ENCODE results near the gene PCGF2. TPM values are rescaled to one million over a fixed set of nuclear protein-coding genes. Genes with fewer than 3 reads are reported as not detected.
A peak's percentile ranks its signal among the peaks of the same experiment; 100 is the strongest.

The PCGF2 gene
- 20.8 and 25.1 TPM in 2 replicates for total RNA-seq

DNA sequence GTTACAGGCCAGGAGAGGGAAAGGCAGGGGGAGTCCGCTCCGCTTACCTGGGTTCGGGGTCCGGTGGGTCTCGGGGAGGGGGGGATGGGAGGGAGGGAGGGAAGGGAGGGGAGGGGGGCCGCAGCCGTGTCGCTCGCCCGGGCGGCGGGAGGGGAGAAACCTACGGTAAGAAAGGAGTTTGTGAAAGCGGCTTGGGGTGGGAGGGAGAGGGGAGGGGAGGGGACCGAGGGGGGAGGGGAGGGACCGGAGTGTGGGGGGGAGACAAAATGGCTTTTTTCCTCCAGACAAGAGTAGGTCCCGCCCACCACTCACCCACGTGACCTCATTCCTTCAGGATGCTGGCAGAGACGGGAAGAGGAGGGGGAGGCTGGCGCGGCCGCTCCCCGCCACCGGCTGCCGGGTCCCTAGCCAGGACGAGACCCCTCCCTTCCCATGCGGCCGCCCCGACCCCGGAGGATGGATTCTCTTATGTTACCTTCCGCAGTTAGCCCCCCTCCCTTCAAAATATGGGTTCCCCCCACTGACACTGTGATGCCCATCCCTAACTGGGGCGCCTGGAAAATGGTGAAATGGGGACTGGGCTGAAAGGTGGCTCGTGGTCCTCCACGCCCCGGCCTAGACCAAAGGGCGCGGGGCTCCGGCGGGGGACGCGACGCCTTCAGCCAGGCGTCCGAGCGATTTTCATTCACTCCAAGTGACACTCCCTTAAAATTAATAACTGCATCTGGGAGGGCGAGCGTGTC lies at the start of gene PCGF2:
TSS of gene PCGF2 (minus strand) at position 188 of the 743 bp plus-strand sequence. CDS start 7,934 bp downstream, outside the sequence.
- TF ChIP-seq, protein P1, sequence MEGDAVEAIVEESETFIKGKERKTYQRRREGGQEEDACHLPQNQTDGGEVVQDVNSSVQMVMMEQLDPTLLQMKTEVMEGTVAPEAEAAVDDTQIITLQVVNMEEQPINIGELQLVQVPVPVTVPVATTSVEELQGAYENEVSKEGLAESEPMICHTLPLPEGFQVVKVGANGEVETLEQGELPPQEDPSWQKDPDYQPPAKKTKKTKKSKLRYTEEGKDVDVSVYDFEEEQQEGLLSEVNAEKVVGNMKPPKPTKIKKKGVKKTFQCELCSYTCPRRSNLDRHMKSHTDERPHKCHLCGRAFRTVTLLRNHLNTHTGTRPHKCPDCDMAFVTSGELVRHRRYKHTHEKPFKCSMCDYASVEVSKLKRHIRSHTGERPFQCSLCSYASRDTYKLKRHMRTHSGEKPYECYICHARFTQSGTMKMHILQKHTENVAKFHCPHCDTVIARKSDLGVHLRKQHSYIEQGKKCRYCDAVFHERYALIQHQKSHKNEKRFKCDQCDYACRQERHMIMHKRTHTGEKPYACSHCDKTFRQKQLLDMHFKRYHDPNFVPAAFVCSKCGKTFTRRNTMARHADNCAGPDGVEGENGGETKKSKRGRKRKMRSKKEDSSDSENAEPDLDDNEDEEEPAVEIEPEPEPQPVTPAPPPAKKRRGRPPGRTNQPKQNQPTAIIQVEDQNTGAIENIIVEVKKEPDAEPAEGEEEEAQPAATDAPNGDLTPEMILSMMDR (IDR thresholded peaks at IDR 0.05; ENCODE audit: insufficient read depth, low read length, poor library complexity, severe bottlenecking): no peak
- DNase-seq (ENCODE audit: low read depth): peak; percentile 63
- Histone ChIP-seq H3K4me3 (ENCODE audit: low read depth, low read length) (peak within 1 kb of the TSS; percentile 93), H3K27me3 (ENCODE audit: control insufficient read depth, insufficient read depth, low read length) (no peaks in the 10 kb centered on the region), H3K36me3 (ENCODE audit: control insufficient read depth, insufficient read depth, low read length) (no peaks in the 10 kb centered on the region)

DNA sequence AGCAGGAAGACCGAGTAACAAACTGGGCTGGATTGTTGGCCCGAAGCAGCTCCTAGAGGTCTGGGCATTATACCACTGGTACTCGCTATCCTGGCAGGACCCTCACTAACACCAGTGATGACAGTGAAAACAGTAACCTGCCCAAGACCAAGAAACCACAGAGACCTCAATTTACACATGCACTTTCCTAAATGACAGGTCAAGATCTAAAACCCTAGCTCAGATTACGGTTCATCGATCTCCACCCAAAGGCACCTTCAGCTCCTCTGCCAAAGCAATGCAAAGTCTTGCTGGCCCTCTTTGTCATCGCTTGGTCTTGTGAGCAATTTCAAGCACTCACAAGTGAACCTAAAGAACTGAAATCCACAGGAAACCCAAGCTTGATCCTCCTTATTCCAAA lies 49.7 kb upstream of the PCGF2 start:
- Histone ChIP-seq H3K4me3 (ENCODE audit: low read depth, low read length) (no peak overlapping the region), H3K36me3 (ENCODE audit: control insufficient read depth, insufficient read depth, low read length) (no peaks in the 10 kb centered on the region), H3K27me3 (ENCODE audit: control insufficient read depth, insufficient read depth, low read length) (no peaks in the 10 kb centered on the region)
- no peak for DNase-seq (ENCODE audit: low read depth)
- TF ChIP-seq, protein P1 (IDR thresholded peaks at IDR 0.05; ENCODE audit: insufficient read depth, low read length, poor library complexity, severe bottlenecking): no peak

DNA sequence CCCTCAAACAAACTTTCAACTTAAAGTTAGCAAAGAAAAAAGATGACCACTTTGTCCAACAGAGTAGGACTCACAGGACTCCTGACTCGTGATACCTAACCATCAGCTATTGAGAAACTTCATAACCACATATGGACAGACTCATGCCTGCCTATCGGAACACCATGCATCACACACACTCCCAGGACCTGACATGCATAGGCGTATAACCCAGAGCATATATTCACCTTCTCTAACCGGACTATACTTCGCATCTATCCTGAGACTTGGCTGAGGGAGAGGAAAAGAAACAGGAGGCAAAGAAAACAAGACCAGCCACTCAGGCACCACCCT lies 49.0 kb upstream of the PCGF2 start:
- H3K36me3 ChIP-seq (ENCODE audit: control insufficient read depth, insufficient read depth, low read length): no peaks in the 10 kb centered on the region
- no peak overlapping the region for H3K4me3 ChIP-seq (ENCODE audit: low read depth, low read length)
- H3K27me3 ChIP-seq (ENCODE audit: control insufficient read depth, insufficient read depth, low read length): no peaks in the 10 kb centered on the region
- no peak for DNase-seq (ENCODE audit: low read depth)
- TF ChIP-seq, protein P1 (IDR thresholded peaks at IDR 0.05; ENCODE audit: insufficient read depth, low read length, poor library complexity, severe bottlenecking): no peak

DNA sequence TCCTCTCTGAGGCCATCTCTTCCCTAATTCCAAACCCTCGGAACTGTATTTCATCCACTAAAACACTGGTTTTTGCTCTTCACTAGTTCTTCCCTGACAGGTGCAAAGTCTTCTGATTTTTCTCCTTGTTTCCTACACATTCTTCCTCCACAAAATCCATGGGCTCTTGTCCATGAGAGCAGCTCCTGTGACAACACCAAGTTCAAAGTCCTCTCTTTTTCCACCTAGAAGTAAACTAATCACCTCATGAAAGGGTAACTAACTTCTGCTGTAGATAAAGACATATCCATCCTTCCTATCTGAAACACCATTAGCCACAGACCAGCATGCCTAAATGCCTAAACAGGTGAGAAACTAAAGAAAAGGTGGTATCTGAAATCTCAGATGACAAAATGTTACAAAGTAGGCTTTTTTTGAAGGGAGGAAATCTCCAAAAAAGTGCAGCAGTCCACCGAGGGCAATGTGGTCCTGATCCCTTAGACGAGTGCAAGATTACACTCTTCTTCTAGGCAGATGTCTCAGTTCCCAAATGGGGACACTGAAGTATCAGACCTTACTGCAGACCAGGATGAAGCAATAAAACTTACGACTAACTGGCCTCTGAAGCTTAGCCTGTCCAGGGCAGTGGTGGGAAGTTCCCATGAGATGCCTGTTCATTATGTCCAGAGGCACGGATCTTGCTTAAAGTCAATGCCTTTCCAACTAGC lies 48.5 kb upstream of the PCGF2 start:
- H3K27me3 ChIP-seq (ENCODE audit: control insufficient read depth, insufficient read depth, low read length): no peaks in the 10 kb centered on the region
- DNase-seq (ENCODE audit: low read depth): no peak
- H3K4me3 ChIP-seq (ENCODE audit: low read depth, low read length): no peak overlapping the region
- TF ChIP-seq, protein P1 (IDR thresholded peaks at IDR 0.05; ENCODE audit: insufficient read depth, low read length, poor library complexity, severe bottlenecking): no peak
- H3K36me3 ChIP-seq (ENCODE audit: control insufficient read depth, insufficient read depth, low read length): no peaks in the 10 kb centered on the region

DNA sequence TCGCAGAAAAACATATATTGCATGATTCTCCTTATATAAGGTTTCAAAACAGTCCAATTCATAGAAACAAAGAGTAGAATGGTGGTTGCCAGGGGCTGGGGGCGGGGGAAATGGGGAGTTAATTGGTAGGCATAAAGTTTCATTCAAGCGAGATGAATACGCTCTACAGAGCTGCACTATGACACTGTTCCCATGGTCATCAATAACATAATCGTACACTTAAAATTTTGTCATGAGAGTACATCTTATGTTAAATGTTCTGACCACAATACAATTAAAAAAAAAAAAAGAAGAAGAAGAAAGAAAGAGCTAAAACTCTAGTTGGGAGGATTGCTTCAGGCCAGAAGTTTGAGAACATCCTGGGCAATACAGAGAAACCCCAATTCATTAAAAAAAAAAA lies 46.1 kb upstream of the PCGF2 start:
- Histone ChIP-seq H3K27me3 (ENCODE audit: control insufficient read depth, insufficient read depth, low read length) (no peaks in the 10 kb centered on the region), H3K4me3 (ENCODE audit: low read depth, low read length) (no peak overlapping the region), H3K36me3 (ENCODE audit: control insufficient read depth, insufficient read depth, low read length) (no peaks in the 10 kb centered on the region)
- no peak for DNase-seq (ENCODE audit: low read depth)
- TF ChIP-seq, protein P1 (IDR thresholded peaks at IDR 0.05; ENCODE audit: insufficient read depth, low read length, poor library complexity, severe bottlenecking): no peak
